Measurements from ENCODE around the gene TEX47. TPM values are rescaled to one million over a fixed set of nuclear protein-coding genes. Genes with fewer than 3 reads are reported as not detected.

TEX47 gene
- total and polyA plus RNA-seq, 4 donors: not detected

DNA sequence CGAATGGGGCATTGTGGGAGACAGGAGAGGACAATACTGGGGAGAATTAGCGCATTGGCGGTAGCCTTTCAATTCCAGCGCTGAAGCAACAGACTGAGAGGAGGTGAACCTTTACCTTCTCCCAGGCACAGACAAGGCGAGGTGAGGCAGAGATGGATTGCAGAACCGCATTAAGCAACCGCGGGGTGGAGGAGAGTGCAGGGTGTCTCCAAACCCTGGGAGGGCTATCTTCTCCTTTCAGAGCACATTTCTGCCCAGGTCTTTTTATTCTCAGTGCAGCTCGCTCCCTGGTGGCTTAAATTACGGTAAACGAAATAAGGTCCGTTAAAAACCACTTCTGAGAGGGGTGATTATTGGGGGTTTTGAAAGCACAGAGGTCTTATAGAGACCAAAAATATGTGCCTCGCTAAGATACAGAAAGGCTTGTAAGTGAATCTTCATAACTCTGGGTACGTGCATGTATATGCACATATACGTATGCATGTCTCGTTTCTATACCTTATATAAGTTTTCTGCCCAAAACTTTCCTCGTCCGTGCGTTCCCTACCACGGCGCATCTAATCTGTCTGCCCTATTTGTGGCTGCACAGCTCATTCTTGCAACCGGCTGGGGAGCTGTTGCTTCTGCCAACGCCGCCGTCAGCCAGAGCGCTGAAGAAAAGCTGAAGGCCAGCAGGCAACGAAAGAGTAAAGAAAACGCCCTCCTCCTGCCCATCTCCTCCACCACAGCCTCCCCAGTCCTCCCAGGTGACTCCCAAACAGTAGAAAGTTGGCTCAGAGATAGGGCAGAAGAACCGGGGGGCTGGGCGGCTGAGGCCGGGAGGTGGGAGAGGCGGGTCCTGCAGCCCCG is 36.9 kb downstream of the TEX47 start:
- DNase-seq (peak; percentile 30 to 75), ATAC-seq (ENCODE audit: low FRiP score) (no peak)
- Histone ChIP-seq H3K4me1 (ENCODE audit: control insufficient read depth in 1 of 2, insufficient read depth in 2 of 2, low read length in 2 of 2) (no peaks in the 10 kb centered on the region), H3K9me3 (ENCODE audit: control insufficient read depth, low read length) (no peaks in the 10 kb centered on the region), H3K36me3 (ENCODE audit: control insufficient read depth in 1 of 2, insufficient read depth in 2 of 2, low read length in 1 of 2) (no peaks in the 10 kb centered on the region), H3K27me3 (ENCODE audit: control insufficient read depth in 1 of 2, insufficient read depth in 2 of 2, low read length in 1 of 2) (no peaks in the 10 kb centered on the region), H3K27ac (ENCODE audit: low read depth in 1 of 2, low read length in 2 of 2) (no peak overlapping the region), H3K4me3 (ENCODE audit: low read length in 2 of 2) (peak overlapping the region in 1 of 2 donors; percentile 12)
- 4 to 5% methylated on average over 33 of the region's 33 CpGs for WGBS, 2 donors
- intact Hi-C loops (cut with DNase I): no loop called here

DNA sequence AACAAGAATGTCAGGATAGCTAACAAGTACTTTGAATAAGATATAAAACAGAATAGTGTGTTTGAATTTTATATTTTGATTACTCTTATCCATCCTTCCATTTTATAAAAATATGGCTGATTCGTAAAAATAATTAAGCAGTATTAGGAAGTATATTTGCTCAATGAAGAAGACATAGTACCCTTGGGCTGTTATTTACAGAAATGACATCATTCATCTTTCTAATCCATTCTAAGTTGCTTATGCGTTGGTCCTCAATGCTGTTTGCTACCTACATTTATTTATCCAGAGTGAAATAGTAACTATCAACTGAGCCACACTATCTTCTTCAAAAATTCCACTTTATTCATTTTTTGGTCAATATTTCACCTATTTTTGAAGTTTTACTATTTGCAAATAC is 38.2 kb downstream of the TEX47 start:
- no peak overlapping the region for H3K4me3 ChIP-seq (ENCODE audit: low read length in 2 of 2)
- no peaks in the 10 kb centered on the region for H3K4me1 ChIP-seq (ENCODE audit: control insufficient read depth in 1 of 2, insufficient read depth in 2 of 2, low read length in 2 of 2)
- WGBS, 2 donors: 77 to 86% methylated on average over 2 of the region's 2 CpGs
- H3K27ac ChIP-seq (ENCODE audit: low read depth in 1 of 2, low read length in 2 of 2): no peak overlapping the region
- DNase-seq (no peak), ATAC-seq (ENCODE audit: low FRiP score) (no peak)
- no peaks in the 10 kb centered on the region for H3K27me3 ChIP-seq (ENCODE audit: control insufficient read depth in 1 of 2, insufficient read depth in 2 of 2, low read length in 1 of 2)
- no peaks in the 10 kb centered on the region for H3K36me3 ChIP-seq (ENCODE audit: control insufficient read depth in 1 of 2, insufficient read depth in 2 of 2, low read length in 1 of 2)
- no peaks in the 10 kb centered on the region for H3K9me3 ChIP-seq (ENCODE audit: control insufficient read depth, low read length)
- intact Hi-C loops (cut with DNase I): no loop called here

DNA sequence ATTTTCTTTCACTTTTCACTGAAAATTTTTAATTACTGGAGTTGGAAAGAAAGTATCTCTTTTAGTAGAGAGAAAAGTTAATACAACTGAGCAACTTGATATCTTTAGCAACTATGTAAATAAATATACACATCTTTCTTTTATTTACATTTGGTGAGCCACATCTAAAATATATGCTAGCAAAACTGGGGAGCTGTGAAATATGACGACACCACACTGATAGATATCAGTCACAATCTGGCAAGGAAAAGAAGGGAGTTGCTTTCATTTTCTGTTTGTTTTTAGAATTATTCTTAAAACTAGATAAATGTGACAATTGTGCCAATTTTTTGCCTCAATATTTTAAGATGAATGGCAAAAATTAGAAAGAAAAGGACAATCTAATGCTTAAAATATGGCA is 38.7 kb downstream of the TEX47 start:
- Histone ChIP-seq H3K36me3 (ENCODE audit: control insufficient read depth in 1 of 2, insufficient read depth in 2 of 2, low read length in 1 of 2) (no peaks in the 10 kb centered on the region), H3K27me3 (ENCODE audit: control insufficient read depth in 1 of 2, insufficient read depth in 2 of 2, low read length in 1 of 2) (no peaks in the 10 kb centered on the region), H3K9me3 (ENCODE audit: control insufficient read depth, low read length) (no peaks in the 10 kb centered on the region), H3K4me3 (ENCODE audit: low read length in 2 of 2) (no peak overlapping the region), H3K4me1 (ENCODE audit: control insufficient read depth in 1 of 2, insufficient read depth in 2 of 2, low read length in 2 of 2) (no peaks in the 10 kb centered on the region), H3K27ac (ENCODE audit: low read depth in 1 of 2, low read length in 2 of 2) (no peak overlapping the region)
- ATAC-seq (ENCODE audit: low FRiP score): no peak
- DNase-seq: no peak
- intact Hi-C loops (cut with DNase I): no loop called here
- WGBS, 2 donors: 69 to 73% methylated on average over 1 of the region's 1 CpG

DNA sequence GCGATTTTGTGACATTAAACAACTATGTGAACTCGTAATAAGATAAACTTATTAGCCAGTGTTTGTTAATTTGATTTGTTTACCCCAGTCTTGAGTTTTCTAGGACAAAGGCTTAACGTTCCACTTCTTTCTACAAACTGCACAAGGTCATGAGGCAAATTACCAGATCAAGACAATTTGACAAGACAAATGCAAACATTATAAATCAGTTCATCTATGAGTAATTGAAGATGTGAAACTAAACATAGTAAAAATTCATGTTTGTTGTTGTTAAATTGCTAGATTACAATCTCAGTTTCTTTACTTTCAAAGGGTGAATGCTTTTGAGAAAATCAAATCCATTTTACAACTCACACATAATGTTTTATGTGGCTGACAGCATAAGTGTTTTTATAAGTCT is 49.4 kb downstream of the TEX47 start:
- Histone ChIP-seq H3K27me3 (ENCODE audit: control insufficient read depth in 1 of 2, insufficient read depth in 2 of 2, low read length in 1 of 2) (no peaks in the 10 kb centered on the region), H3K4me3 (ENCODE audit: low read length in 2 of 2) (no peak overlapping the region), H3K36me3 (ENCODE audit: control insufficient read depth in 1 of 2, insufficient read depth in 2 of 2, low read length in 1 of 2) (no peaks in the 10 kb centered on the region), H3K27ac (ENCODE audit: low read depth in 1 of 2, low read length in 2 of 2) (no peak overlapping the region), H3K9me3 (ENCODE audit: control insufficient read depth, low read length) (no peaks in the 10 kb centered on the region), H3K4me1 (ENCODE audit: control insufficient read depth in 1 of 2, insufficient read depth in 2 of 2, low read length in 2 of 2) (no peaks in the 10 kb centered on the region)
- intact Hi-C loops (cut with DNase I): no loop called here
- no peak for ATAC-seq (ENCODE audit: low FRiP score)
- 47 to 51% methylated on average over 3 of the region's 3 CpGs for WGBS, 2 donors
- no peak for DNase-seq

Other genes with a start within 250 kb of the TEX47 start
- not detected for gene ZNF804B, start 36.0 kb downstream of the TEX47 start, total RNA-seq
- not detected for gene ZNF804B, start 36.0 kb downstream of the TEX47 start, polyA plus RNA-seq

All from aorta (tissue), 5 donors.